PFSK-1 (cell line): ENCODE data around the gene GEMIN8.

Experiments used
- POLR2AphosphoS5 ChIP-seq: IDR thresholded peaks from 2 replicates; pipeline ENCODE4 v1.6.1; 2012; ENCODE audit warnings: low read depth, mild to moderate bottlenecking, control low read depth, low read length, moderate library complexity
- REST ChIP-seq, 2 experiments: IDR thresholded peaks; 2 replicates each; pipeline versions ENCODE4 v1.6.1 to v1.8.0; 2011 to 2012; ENCODE audit warnings: low read depth in 2 of 2, low read length in 2 of 2, control low read depth in 1 of 2, inconsistent platforms in 1 of 2, mild to moderate bottlenecking in 1 of 2, moderate library complexity in 1 of 2; ENCODE audit not compliant: insufficient read depth in 1 of 2
- TAF1 ChIP-seq: IDR thresholded peaks from 2 replicates; pipeline ENCODE4 v1.6.1; 2012; ENCODE audit warnings: low read length, control low read depth, borderline replicate concordance; ENCODE audit not compliant: insufficient read depth

GRCh38 chrX:14010566-14010965 is 19.1 kb downstream of the GEMIN8 start:
- TF ChIP-seq POLR2AphosphoS5, result no peak
- TF ChIP-seq REST (IDR thresholded peaks at IDR 0.05; ENCODE audit: insufficient read depth in 1 of 2, low read depth in 2 of 2, low read length in 2 of 2), result no peak
- TF ChIP-seq TAF1, result no peak
